Liver (tissue), 2 donors: Measurements from ENCODE around the gene LCMT2.

Experiments
- TF ChIP-seq, protein P1 (sequence below): fragments of 150-350 bp; IDR thresholded peaks from 2 replicates; pipeline ENCODE4 v1.5.1; 2017; ENCODE audit warnings: improper control_type of control experiment, low read depth, low read length; ENCODE audit not compliant: missing input control
- TF ChIP-seq, protein P2 (sequence below): IDR thresholded peaks from 2 replicates; pipeline ENCODE4 v1.6.1; 2016; ENCODE audit warnings: antibody characterized with exemption
- donor health status: healthy.

DNA sequence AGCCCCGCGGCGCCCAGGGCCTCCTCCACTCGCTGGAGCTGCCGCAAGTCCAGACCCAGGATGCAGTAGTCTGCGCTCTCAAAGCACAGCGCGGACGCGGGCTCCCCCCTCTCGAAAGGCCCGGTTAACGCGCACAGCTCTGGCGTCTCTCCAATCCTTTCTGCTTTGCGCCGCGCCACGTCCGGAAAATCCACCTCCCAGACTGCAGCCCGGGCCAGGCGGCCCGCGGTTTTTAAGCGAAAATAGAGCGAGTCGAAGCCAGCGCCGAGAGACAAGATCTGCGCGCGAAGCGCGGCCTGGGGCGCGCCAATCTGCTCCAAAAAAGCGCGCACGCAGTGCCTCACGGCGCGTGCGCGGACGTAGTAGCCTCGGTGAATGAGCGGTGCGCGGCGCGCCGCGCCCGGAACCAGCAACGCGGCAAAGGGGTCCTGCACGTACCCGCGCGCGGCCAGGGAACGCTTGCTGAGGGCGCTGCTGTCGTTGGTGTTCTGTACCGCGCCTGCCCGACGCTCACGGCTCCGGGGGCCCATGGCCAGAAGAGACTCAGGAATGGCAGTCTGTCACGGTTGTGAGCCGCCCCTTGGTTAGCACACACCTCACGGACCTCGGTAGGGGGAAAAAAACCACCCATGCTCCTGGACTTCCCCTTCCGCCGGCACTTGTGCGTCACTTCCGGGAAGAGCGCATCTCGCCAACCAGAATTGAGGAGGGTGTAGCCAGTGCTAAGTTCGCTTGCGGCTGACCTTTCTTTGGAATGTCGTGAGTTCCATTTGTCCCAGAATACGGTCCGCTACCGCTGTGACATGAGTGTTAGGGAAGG, at the start of gene LCMT2:
- TF ChIP-seq, protein P1, sequence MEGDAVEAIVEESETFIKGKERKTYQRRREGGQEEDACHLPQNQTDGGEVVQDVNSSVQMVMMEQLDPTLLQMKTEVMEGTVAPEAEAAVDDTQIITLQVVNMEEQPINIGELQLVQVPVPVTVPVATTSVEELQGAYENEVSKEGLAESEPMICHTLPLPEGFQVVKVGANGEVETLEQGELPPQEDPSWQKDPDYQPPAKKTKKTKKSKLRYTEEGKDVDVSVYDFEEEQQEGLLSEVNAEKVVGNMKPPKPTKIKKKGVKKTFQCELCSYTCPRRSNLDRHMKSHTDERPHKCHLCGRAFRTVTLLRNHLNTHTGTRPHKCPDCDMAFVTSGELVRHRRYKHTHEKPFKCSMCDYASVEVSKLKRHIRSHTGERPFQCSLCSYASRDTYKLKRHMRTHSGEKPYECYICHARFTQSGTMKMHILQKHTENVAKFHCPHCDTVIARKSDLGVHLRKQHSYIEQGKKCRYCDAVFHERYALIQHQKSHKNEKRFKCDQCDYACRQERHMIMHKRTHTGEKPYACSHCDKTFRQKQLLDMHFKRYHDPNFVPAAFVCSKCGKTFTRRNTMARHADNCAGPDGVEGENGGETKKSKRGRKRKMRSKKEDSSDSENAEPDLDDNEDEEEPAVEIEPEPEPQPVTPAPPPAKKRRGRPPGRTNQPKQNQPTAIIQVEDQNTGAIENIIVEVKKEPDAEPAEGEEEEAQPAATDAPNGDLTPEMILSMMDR, result no peak
- TF ChIP-seq, protein P2, sequence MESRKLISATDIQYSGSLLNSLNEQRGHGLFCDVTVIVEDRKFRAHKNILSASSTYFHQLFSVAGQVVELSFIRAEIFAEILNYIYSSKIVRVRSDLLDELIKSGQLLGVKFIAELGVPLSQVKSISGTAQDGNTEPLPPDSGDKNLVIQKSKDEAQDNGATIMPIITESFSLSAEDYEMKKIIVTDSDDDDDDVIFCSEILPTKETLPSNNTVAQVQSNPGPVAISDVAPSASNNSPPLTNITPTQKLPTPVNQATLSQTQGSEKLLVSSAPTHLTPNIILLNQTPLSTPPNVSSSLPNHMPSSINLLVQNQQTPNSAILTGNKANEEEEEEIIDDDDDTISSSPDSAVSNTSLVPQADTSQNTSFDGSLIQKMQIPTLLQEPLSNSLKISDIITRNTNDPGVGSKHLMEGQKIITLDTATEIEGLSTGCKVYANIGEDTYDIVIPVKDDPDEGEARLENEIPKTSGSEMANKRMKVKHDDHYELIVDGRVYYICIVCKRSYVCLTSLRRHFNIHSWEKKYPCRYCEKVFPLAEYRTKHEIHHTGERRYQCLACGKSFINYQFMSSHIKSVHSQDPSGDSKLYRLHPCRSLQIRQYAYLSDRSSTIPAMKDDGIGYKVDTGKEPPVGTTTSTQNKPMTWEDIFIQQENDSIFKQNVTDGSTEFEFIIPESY, result no peak
